ENCODE data around the gene TSPEAR.

TSPEAR gene

DNA sequence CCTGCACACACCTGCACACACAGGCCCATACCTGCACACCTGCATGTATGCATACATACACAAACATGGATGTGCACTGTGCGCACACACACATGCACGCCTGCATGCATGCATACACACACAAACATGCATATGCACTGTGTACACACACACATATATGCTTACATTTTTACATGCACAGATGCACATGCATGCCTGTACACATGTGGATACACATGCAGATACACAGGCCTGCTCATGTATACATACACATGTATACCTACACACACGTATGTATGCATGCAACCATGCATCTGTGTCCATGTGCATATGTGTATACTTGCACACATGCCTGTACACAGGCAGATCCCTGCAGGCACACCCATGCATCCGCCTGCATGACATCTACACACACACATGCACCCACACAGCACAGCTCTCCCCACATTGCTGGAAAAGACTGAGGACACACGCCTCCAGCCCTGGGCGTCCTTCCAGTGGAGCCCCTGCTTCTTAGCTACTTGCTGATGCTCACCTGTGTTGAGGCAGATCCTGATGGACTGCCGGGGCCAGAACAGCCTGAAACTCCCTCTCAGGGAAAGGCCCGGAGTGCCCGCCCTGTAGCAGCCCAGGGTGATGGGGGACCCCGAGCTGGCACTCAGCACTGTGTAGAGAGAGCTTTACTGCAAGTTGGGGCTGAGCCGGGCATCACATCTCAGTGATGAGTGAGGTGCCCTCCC, 200.0 kb downstream of the TSPEAR start:
- Histone ChIP-seq H3K27ac (ENCODE audit: low read length) (no peak overlapping the region), H3K9ac (ENCODE audit: low read length in 2 of 2) (no peak overlapping the region), H3K4me1 (ENCODE audit: control insufficient read depth, insufficient read depth, low read length) (peaks cover 5% of the 10 kb centered on the region), H3K4me3 (ENCODE audit: low read length in 2 of 2) (no peak overlapping the region), H3K27me3 (ENCODE audit: control insufficient read depth in 1 of 2, insufficient read depth in 2 of 2, low read length in 2 of 2) (peaks cover 24 to 28% of the 10 kb centered on the region in 2 donors), H3K36me3 (ENCODE audit: control insufficient read depth in 2 of 2, insufficient read depth in 2 of 2, low read length in 2 of 2) (no peaks in the 10 kb centered on the region), H3K9me3 (ENCODE audit: control insufficient read depth in 2 of 2, low read length in 2 of 2) (no peaks in the 10 kb centered on the region)

DNA sequence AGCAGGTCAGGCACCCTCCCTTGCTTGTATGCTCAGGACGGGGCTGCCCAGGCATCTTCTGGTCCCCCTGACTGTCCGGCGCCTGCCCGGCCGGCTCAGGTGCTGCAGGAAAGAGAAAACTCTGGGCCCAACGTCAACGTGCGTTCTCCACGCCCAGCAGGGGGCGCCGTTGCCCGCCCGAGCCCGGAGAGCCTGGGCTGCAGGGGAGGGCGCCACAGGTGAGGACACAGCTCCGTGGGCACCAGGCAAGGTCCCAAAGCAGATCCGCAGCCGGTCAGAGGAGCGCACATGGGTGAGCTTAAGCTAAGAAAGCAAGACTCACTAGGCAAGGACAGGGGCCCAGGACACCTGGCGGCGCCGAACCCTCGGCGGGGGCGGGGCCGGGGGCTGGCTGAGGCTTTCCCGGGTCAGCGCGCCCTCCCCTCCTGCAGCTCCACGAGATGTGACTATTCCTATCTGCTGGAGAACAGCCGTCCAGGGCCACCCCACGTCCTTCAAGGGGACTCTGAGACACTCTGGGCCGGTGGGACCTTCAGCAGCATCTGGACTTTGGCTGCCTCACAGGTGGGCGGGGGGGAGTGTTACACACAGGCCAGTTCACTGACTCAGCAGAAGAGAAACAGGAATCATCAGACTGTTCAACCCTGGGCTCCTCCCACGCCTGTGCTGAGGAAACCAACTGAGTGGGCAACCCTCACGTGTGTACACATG, 200.7 kb downstream of the TSPEAR start:
- Histone ChIP-seq H3K4me3 (ENCODE audit: low read length in 2 of 2) (peak overlapping the region in 1 of 2 donors; percentile 22), H3K27me3 (ENCODE audit: control insufficient read depth in 1 of 2, insufficient read depth in 2 of 2, low read length in 2 of 2) (peaks cover 24 to 34% of the 10 kb centered on the region in 2 donors), H3K36me3 (ENCODE audit: control insufficient read depth in 2 of 2, insufficient read depth in 2 of 2, low read length in 2 of 2) (no peaks in the 10 kb centered on the region), H3K9ac (ENCODE audit: low read length in 2 of 2) (no peak overlapping the region), H3K4me1 (ENCODE audit: control insufficient read depth, insufficient read depth, low read length) (peaks cover 5% of the 10 kb centered on the region), H3K27ac (ENCODE audit: low read length) (no peak overlapping the region), H3K9me3 (ENCODE audit: control insufficient read depth in 2 of 2, low read length in 2 of 2) (no peaks in the 10 kb centered on the region)

DNA sequence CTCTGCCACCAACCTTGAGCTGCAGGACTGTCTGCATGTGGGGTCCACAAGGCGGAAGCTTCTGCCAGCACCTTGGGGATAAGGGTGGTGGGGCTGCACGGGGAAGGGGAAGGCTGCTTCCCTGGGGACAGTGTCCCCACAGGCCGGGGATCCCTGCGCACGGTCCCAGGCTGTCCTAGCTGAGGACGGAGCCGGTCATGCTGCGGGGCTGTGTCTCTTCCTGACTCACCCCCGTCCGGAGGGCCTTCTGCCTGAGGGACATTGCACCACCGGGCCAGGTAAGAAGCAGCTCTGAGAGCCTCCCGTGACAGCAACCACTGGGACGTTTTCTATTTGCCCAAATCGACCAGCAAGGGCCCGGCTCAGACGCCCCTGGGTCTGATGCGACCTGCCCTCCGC, 201.3 kb downstream of the TSPEAR start:
- Histone ChIP-seq H3K9ac (ENCODE audit: low read length in 2 of 2) (no peak overlapping the region), H3K27me3 (ENCODE audit: control insufficient read depth in 1 of 2, insufficient read depth in 2 of 2, low read length in 2 of 2) (peaks cover 24 to 34% of the 10 kb centered on the region in 2 donors), H3K4me1 (ENCODE audit: control insufficient read depth, insufficient read depth, low read length) (peaks cover 5% of the 10 kb centered on the region), H3K4me3 (ENCODE audit: low read length in 2 of 2) (no peak overlapping the region), H3K36me3 (ENCODE audit: control insufficient read depth in 2 of 2, insufficient read depth in 2 of 2, low read length in 2 of 2) (no peaks in the 10 kb centered on the region), H3K9me3 (ENCODE audit: control insufficient read depth in 2 of 2, low read length in 2 of 2) (no peaks in the 10 kb centered on the region), H3K27ac (ENCODE audit: low read length) (no peak overlapping the region)

DNA sequence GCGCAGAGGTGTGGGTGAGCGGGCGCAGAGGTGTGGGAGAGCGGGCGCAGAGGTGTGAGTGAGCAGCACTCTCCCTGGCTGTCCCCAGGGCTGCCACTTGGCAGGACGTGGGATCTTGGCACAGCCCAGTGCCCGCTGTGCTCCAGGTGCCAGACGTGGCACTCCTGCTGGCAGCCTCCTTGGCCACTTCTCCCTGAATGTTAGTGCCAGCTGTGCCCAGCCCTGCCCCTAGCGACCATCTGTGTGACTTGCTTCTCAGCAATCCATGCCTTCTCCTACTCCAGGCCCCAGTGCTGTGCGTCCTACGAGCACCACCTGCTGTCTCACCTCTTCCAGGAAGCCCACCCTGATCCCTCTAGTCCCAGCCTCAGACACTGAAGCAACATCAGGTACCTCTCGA, 201.8 kb downstream of the TSPEAR start:
- no peak overlapping the region for H3K4me3 ChIP-seq (ENCODE audit: low read length in 2 of 2)
- H3K9me3 ChIP-seq (ENCODE audit: control insufficient read depth in 2 of 2, low read length in 2 of 2) = no peaks in the 10 kb centered on the region
- H3K9ac ChIP-seq (ENCODE audit: low read length in 2 of 2) = no peak overlapping the region
- no peaks in the 10 kb centered on the region for H3K36me3 ChIP-seq (ENCODE audit: control insufficient read depth in 2 of 2, insufficient read depth in 2 of 2, low read length in 2 of 2)
- H3K27ac ChIP-seq (ENCODE audit: low read length) = no peak overlapping the region
- H3K4me1 ChIP-seq (ENCODE audit: control insufficient read depth, insufficient read depth, low read length) = peaks cover 5% of the 10 kb centered on the region
- H3K27me3 ChIP-seq (ENCODE audit: control insufficient read depth in 1 of 2, insufficient read depth in 2 of 2, low read length in 2 of 2) = peaks cover 24 to 34% of the 10 kb centered on the region in 2 donors

DNA sequence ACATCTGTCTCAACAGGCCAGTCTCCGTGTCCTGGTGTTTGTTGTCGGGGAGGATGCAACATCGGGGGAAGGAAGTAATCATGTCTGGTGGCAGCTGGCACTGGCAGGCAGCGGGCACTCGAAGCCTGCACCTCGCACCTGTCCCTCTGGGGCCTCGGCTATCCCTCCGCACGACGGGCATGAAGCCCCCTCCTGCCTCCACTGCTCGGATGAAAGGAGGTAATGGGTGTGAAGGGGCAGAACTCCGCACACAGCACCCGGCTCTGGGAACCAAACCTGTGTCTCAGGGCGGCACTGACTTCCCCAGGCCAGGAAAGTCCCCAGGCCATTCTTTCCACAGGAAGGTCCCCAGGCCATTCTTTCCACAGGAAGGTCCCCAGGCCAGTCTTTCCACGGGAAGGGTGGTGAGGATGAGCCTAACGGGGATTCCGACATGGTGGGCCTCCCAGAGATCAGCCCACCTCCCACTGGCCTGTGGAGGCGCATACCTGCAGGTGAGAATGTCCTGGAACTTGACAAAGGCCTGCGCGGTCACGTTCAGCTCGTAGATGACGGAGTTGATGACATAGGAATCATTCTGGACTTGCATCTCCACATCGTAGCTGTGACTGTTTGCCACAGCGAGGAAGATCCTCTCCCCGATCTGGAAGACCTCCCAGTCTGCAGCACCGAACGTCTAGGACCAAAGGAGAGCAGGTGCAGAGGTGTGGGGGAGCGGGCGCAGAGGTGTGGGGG, 202.5 kb downstream of the TSPEAR start:
- Histone ChIP-seq H3K36me3 (ENCODE audit: control insufficient read depth in 2 of 2, insufficient read depth in 2 of 2, low read length in 2 of 2) (no peaks in the 10 kb centered on the region), H3K27me3 (ENCODE audit: control insufficient read depth in 1 of 2, insufficient read depth in 2 of 2, low read length in 2 of 2) (peaks cover 24 to 34% of the 10 kb centered on the region in 2 donors), H3K9ac (ENCODE audit: low read length in 2 of 2) (no peak overlapping the region), H3K27ac (ENCODE audit: low read length) (no peak overlapping the region), H3K9me3 (ENCODE audit: control insufficient read depth in 2 of 2, low read length in 2 of 2) (no peaks in the 10 kb centered on the region), H3K4me3 (ENCODE audit: low read length in 2 of 2) (no peak overlapping the region), H3K4me1 (ENCODE audit: control insufficient read depth, insufficient read depth, low read length) (peaks cover 5% of the 10 kb centered on the region)

DNA sequence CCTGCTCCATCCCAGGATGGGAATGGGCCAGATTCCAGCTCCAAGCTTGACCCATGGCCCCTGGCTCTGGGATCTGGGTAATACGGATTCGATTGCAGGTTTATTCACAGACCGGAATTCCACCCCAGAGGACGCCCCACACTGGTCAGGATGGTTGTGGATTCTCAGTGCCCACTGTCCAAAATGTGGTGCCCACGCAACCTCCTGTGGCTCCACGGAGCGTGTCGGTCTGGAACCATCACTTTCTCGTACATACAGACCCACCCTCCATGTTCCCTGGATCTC, 203.0 kb downstream of the TSPEAR start:
- no peaks in the 10 kb centered on the region for H3K9me3 ChIP-seq (ENCODE audit: control insufficient read depth in 2 of 2, low read length in 2 of 2)
- no peak overlapping the region for H3K9ac ChIP-seq (ENCODE audit: low read length in 2 of 2)
- no peaks in the 10 kb centered on the region for H3K36me3 ChIP-seq (ENCODE audit: control insufficient read depth in 2 of 2, insufficient read depth in 2 of 2, low read length in 2 of 2)
- H3K27me3 ChIP-seq (ENCODE audit: control insufficient read depth in 1 of 2, insufficient read depth in 2 of 2, low read length in 2 of 2) = peaks cover 24 to 34% of the 10 kb centered on the region in 2 donors
- no peak overlapping the region for H3K4me3 ChIP-seq (ENCODE audit: low read length in 2 of 2)
- H3K27ac ChIP-seq (ENCODE audit: low read length) = no peak overlapping the region
- H3K4me1 ChIP-seq (ENCODE audit: control insufficient read depth, insufficient read depth, low read length) = peaks cover 5% of the 10 kb centered on the region

DNA sequence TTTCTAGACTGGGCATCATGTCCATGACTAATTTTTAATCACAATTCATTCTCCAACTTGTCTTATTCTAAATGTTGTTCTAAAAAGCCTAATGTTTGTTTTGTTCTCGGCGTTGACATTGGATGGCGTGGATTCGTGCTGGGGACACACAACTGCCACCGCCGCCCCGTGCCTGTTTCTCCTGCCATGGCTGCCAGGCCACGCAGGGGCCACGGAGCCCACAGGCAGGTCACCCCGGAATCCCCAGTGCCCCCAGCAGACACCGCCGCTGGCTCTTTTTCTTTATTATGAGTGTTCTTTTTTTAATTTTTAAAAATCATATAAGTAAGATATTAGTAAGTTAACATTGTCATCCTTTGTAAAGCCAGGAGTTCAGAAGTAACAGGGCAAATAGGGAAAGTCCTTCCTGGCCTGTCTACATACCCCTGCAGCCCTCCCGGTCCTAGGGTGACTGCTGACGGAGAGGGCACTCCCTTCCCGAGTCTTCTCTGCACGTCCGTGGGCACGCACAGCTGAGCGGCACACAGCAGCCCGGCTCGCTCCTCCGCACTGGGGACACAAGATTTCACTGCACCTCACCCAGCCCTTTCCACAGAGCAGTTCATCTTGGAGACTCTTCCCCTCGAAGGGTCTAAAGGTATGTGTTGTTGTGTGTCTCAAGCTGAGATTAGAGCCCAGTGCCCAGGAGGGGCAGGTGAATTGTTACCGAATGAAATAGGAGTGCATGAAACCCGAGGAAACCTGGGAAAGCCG, 203.5 kb downstream of the TSPEAR start:
- Histone ChIP-seq H3K9me3 (ENCODE audit: control insufficient read depth in 2 of 2, low read length in 2 of 2) (no peaks in the 10 kb centered on the region), H3K27me3 (ENCODE audit: control insufficient read depth in 1 of 2, insufficient read depth in 2 of 2, low read length in 2 of 2) (peaks cover 24 to 34% of the 10 kb centered on the region in 2 donors), H3K4me3 (ENCODE audit: low read length in 2 of 2) (no peak overlapping the region), H3K9ac (ENCODE audit: low read length in 2 of 2) (no peak overlapping the region), H3K4me1 (ENCODE audit: control insufficient read depth, insufficient read depth, low read length) (peaks cover 5% of the 10 kb centered on the region), H3K27ac (ENCODE audit: low read length) (no peak overlapping the region), H3K36me3 (ENCODE audit: control insufficient read depth in 2 of 2, insufficient read depth in 2 of 2, low read length in 2 of 2) (no peaks in the 10 kb centered on the region)

DNA sequence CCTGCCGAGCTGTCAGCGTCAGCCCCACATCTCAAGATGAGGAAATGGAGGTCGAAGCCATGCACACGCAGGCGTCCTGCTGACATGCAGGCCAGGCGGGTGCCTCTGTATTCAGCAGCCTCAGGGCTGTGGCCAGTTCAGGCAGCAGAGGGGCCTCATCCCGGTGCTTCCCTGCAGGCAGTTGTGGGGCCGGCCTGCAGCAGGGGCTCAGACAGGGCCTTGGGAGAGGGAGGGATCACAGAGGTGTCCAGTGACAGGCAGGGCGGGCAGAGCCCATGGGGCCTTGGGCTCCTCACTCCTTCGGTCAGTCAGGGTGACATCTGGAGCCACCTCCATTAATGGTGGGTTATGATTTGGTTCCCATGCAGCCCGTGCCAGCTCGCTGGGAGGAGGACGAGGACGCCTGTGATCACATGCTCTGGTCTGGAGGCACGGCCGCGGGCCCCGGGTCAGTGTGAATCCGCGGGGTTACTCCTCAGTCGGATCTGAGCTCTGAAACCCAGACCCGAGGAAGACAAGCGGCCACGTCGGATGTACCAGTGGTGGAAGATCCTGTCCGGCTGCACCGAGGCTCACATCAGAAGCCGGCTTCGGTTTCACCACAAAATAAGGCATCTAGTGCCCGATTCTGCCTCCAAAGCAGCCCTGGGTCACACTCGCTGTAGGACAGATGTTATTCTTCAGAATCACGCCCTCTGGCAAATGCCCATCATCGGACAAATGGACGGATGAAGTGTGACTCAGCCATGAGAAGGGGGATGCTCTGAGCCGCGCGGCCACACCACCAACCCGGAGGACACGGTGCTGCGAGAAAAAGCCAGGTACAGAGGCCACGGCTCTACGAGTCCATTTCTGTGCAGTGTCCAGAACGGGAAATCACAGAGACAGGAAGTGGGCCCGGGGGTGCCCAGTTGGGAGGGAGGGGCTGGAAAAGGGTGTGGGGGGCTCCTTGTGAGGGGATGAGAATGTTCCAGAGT, 204.8 kb downstream of the TSPEAR start:
- H3K27ac ChIP-seq (ENCODE audit: low read length) = no peak overlapping the region
- H3K4me3 ChIP-seq (ENCODE audit: low read length in 2 of 2) = no peak overlapping the region
- H3K27me3 ChIP-seq (ENCODE audit: control insufficient read depth in 1 of 2, insufficient read depth in 2 of 2, low read length in 2 of 2) = peaks cover 24 to 34% of the 10 kb centered on the region in 2 donors
- peaks cover 5% of the 10 kb centered on the region for H3K4me1 ChIP-seq (ENCODE audit: control insufficient read depth, insufficient read depth, low read length)
- H3K36me3 ChIP-seq (ENCODE audit: control insufficient read depth in 2 of 2, insufficient read depth in 2 of 2, low read length in 2 of 2) = no peaks in the 10 kb centered on the region
- H3K9ac ChIP-seq (ENCODE audit: low read length in 2 of 2) = no peak overlapping the region
- H3K9me3 ChIP-seq (ENCODE audit: control insufficient read depth in 2 of 2, low read length in 2 of 2) = no peaks in the 10 kb centered on the region

DNA sequence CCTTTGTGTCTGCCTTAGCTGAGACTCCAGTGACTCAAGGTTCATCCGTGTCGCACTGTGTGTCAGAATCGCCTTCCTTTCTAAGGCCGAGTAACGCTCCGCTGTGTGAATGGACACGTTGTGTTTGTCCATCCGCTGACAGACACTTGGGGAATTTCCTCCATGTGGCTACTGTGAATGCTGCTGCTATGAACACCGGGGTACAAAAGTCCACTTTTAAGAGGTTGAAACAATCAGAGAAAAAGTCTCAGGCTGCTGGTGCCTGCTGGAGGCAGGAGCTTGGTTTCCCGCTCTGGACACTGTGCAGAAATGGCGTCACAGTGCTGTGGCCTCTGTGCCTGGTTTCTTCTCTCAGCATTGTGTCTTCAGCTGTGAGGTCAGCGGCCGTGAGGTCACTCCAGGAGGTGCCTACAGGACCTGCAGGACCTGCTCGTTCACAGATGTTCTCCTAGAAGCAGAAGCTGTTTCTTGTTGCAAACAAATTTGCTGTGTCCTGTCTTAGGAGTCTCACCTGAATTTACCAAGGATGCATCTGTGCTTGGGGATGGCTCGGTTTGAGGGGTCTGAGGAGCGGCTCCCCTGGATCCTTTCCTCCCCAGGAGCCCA, 205.6 kb downstream of the TSPEAR start:
- Histone ChIP-seq H3K4me1 (ENCODE audit: control insufficient read depth, insufficient read depth, low read length) (peaks cover 5% of the 10 kb centered on the region), H3K9ac (ENCODE audit: low read length in 2 of 2) (no peak overlapping the region), H3K36me3 (ENCODE audit: control insufficient read depth in 2 of 2, insufficient read depth in 2 of 2, low read length in 2 of 2) (no peaks in the 10 kb centered on the region), H3K27me3 (ENCODE audit: control insufficient read depth in 1 of 2, insufficient read depth in 2 of 2, low read length in 2 of 2) (peaks cover 20 to 30% of the 10 kb centered on the region in 2 donors), H3K9me3 (ENCODE audit: control insufficient read depth in 2 of 2, low read length in 2 of 2) (no peaks in the 10 kb centered on the region), H3K27ac (ENCODE audit: low read length) (no peak overlapping the region), H3K4me3 (ENCODE audit: low read length in 2 of 2) (no peak overlapping the region)

All from stomach smooth muscle (tissue), 2 donors.